Neural cell (in vitro differentiated cells): ENCODE measurements around the gene CHST11. TPM values are rescaled to one million over a fixed set of nuclear protein-coding genes. Genes with fewer than 3 reads are reported as not detected.

Experiments used
- H2AFZ ChIP-seq: fragments of 200-600, 300-800 bp; sonication (generic), shearing (Covaris generic); 2 replicates; pipeline ENCODE4 v1.6.0; 2014; ENCODE audit warnings: low read depth, mild to moderate bottlenecking, antibody characterized with exemption, low read length, moderate library complexity
- H3F3A ChIP-seq: fragments of 200-600 bp; shearing (Covaris generic); 2 replicates; pipeline ENCODE4 v1.6.1; 2016; ENCODE audit warnings: mild to moderate bottlenecking, moderate library complexity, mixed read lengths, antibody characterized with exemption, low read length; ENCODE audit not compliant: insufficient read depth, poor library complexity, severe bottlenecking
- H3K27ac ChIP-seq: fragments of 200-600, 300-800 bp; sonication (generic), shearing (Covaris generic); 2 replicates; pipeline ENCODE4 v1.5.1; 2014; ENCODE audit warnings: mild to moderate bottlenecking, low read length, moderate library complexity
- H3K27me3 ChIP-seq: fragments of 300-800, 200-600 bp; sonication (generic), shearing (Covaris generic); 2 replicates; pipeline ENCODE4 v1.6.0; 2014; ENCODE audit warnings: mild to moderate bottlenecking, low read depth, low read length, moderate library complexity; ENCODE audit not compliant: insufficient read depth
- H3K36me3 ChIP-seq: fragments of 300-800, 200-600 bp; sonication (generic), shearing (Covaris generic); 2 replicates; pipeline ENCODE4 v1.5.1; 2014; ENCODE audit warnings: mild to moderate bottlenecking, antibody characterized with exemption, low read length, moderate library complexity; ENCODE audit not compliant: insufficient read depth
- H3K4me2 ChIP-seq: fragments of 300-800, 200-600 bp; sonication (generic), shearing (Covaris generic); 2 replicates; pipeline ENCODE4 v1.6.0; 2014; ENCODE audit warnings: mild to moderate bottlenecking, low read length
- H3K4me3 ChIP-seq: fragments of 300-800, 200-600 bp; sonication (generic), shearing (Covaris generic); 2 replicates; pipeline ENCODE4 v1.5.1; 2014; ENCODE audit warnings: mild to moderate bottlenecking, low read length, moderate library complexity
- H3K79me2 ChIP-seq: fragments of 200-600 bp; shearing (Covaris generic); replicated peaks from 2 replicates; pipeline ENCODE4 v1.6.0; 2014; ENCODE audit warnings: mild to moderate bottlenecking, low read length, moderate library complexity; ENCODE audit not compliant: insufficient read depth
- H3K9ac ChIP-seq: fragments of 300-800, 200-600 bp; sonication (generic), shearing (Covaris generic); 2 replicates; pipeline ENCODE4 v1.6.1; 2016; ENCODE audit warnings: mild to moderate bottlenecking, low read length, mixed read lengths
- H3K9me2 ChIP-seq: fragments of 200-600 bp; shearing (Covaris generic); 2 replicates; pipeline ENCODE4 v1.6.1; 2016; ENCODE audit warnings: mild to moderate bottlenecking, low read length, mixed read lengths; ENCODE audit not compliant: insufficient read depth
- H3K9me3 ChIP-seq: fragments of 200-600, 300-800 bp; sonication (generic), shearing (Covaris generic); 2 replicates; pipeline ENCODE4 v1.6.1; 2016; ENCODE audit warnings: mild to moderate bottlenecking, mixed run types, low read length, moderate library complexity, mixed read lengths
- H4K20me1 ChIP-seq: fragments of 200-600 bp; shearing (Covaris generic); 2 replicates; pipeline ENCODE4 v1.6.1; 2016; ENCODE audit warnings: mild to moderate bottlenecking, mixed run types; ENCODE audit not compliant: insufficient read depth
- EP300 ChIP-seq: fragments of 450-650 bp; conservative IDR thresholded peaks from 2 replicates; pipeline ENCODE4 v1.6.1; 2014; ENCODE audit warnings: antibody characterized with exemption, mild to moderate bottlenecking, moderate library complexity; ENCODE audit not compliant: poor library complexity, severe bottlenecking
- EZH2 ChIP-seq: fragments of 200-600, 300-800 bp; shearing (Covaris generic), sonication (generic); IDR thresholded peaks from 2 replicates; pipeline ENCODE4 v1.6.1; 2014; ENCODE audit warnings: antibody characterized with exemption, low read length, borderline replicate concordance, mild to moderate bottlenecking; ENCODE audit not compliant: insufficient read depth, poor library complexity, severe bottlenecking
- MXI1 ChIP-seq: fragments of 450-650 bp; conservative IDR thresholded peaks from 2 replicates; pipeline ENCODE4 v1.6.1; 2014; ENCODE audit warnings: antibody characterized with exemption, mild to moderate bottlenecking; ENCODE audit not compliant: poor library complexity, severe bottlenecking
- POLR2AphosphoS5 ChIP-seq: IDR thresholded peaks from 2 replicates; pipeline ENCODE4 v1.6.1; 2012
- RAD21 ChIP-seq: fragments of 450-650 bp; conservative IDR thresholded peaks from 2 replicates; pipeline ENCODE4 v1.6.1; 2014; ENCODE audit warnings: antibody characterized with exemption, mild to moderate bottlenecking, moderate library complexity
- SMC3 ChIP-seq: fragments of 450-650 bp; conservative IDR thresholded peaks from 2 replicates; pipeline ENCODE4 v1.6.1; 2014; ENCODE audit warnings: antibody characterized with exemption, mild to moderate bottlenecking, moderate library complexity; ENCODE audit not compliant: poor library complexity
- TAF1 ChIP-seq: IDR thresholded peaks from 2 replicates; pipeline ENCODE4 v1.6.1; 2012; ENCODE audit warnings: low read depth
- polyA plus RNA-seq: library from polyadenylated mRNA; depleted of rRNA; stranded (reverse); fragments of >200 nt; gene quantifications from 2 replicates; pipeline ENCODE4 v1.2.3, GENCODE V29; 2014
- TF ChIP-seq, protein P1 (sequence below): fragments of 450-650 bp; IDR thresholded peaks from 2 replicates; pipeline ENCODE4 v1.5.1; 2014; ENCODE audit warnings: antibody characterized with exemption, mild to moderate bottlenecking, moderate library complexity; ENCODE audit not compliant: poor library complexity, severe bottlenecking
- TF ChIP-seq, protein P2 (sequence below): IDR thresholded peaks from 2 replicates; pipeline ENCODE4 v1.6.1; 2012; ENCODE audit warnings: borderline replicate concordance

CHST11 gene
- polyA plus RNA-seq, 1 donor from 2014 or later: 15.0 TPM

DNA sequence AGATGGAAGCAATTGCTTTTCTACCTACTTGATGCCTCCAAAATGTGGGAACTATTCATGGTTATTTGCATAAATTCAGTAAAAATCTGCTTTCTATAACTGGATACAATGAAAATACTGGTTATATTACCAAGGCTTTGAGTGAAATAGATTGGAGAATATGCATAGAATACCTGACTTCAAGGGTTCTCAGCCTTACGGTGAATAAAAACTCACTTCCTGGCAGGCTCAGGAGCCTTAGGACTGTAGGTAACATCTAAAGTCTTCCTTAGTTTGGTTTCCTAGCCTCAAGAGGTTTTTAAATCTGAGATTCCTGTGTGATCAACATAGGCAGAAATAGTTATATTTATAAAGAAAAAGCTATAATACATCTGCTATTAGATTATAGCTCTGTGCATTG lies 342.7 kb downstream of the CHST11 start:
- H3K9me3 ChIP-seq: no peaks in the 10 kb centered on the region
- no peaks in the 10 kb centered on the region for H3K36me3 ChIP-seq
- H3F3A ChIP-seq: no peaks in the 10 kb centered on the region
- H3K9ac ChIP-seq: no peak overlapping the region
- no peak overlapping the region for H3K27ac ChIP-seq
- no peaks in the 10 kb centered on the region for H3K27me3 ChIP-seq
- no peak overlapping the region for H3K4me3 ChIP-seq
- no peaks in the 10 kb centered on the region for H3K9me2 ChIP-seq
- H2AFZ ChIP-seq: no peak overlapping the region
- no peaks in the 10 kb centered on the region for H4K20me1 ChIP-seq
- H3K79me2 ChIP-seq: no peaks in the 10 kb centered on the region
- TF ChIP-seq EP300 (no peak), RAD21 (no peak), EZH2 (no peak), MXI1 (no peak), TAF1 (no peak), POLR2AphosphoS5 (no peak), SMC3 (no peak)
- TF ChIP-seq, protein P1, sequence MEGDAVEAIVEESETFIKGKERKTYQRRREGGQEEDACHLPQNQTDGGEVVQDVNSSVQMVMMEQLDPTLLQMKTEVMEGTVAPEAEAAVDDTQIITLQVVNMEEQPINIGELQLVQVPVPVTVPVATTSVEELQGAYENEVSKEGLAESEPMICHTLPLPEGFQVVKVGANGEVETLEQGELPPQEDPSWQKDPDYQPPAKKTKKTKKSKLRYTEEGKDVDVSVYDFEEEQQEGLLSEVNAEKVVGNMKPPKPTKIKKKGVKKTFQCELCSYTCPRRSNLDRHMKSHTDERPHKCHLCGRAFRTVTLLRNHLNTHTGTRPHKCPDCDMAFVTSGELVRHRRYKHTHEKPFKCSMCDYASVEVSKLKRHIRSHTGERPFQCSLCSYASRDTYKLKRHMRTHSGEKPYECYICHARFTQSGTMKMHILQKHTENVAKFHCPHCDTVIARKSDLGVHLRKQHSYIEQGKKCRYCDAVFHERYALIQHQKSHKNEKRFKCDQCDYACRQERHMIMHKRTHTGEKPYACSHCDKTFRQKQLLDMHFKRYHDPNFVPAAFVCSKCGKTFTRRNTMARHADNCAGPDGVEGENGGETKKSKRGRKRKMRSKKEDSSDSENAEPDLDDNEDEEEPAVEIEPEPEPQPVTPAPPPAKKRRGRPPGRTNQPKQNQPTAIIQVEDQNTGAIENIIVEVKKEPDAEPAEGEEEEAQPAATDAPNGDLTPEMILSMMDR: no peak
- TF ChIP-seq, protein P2, sequence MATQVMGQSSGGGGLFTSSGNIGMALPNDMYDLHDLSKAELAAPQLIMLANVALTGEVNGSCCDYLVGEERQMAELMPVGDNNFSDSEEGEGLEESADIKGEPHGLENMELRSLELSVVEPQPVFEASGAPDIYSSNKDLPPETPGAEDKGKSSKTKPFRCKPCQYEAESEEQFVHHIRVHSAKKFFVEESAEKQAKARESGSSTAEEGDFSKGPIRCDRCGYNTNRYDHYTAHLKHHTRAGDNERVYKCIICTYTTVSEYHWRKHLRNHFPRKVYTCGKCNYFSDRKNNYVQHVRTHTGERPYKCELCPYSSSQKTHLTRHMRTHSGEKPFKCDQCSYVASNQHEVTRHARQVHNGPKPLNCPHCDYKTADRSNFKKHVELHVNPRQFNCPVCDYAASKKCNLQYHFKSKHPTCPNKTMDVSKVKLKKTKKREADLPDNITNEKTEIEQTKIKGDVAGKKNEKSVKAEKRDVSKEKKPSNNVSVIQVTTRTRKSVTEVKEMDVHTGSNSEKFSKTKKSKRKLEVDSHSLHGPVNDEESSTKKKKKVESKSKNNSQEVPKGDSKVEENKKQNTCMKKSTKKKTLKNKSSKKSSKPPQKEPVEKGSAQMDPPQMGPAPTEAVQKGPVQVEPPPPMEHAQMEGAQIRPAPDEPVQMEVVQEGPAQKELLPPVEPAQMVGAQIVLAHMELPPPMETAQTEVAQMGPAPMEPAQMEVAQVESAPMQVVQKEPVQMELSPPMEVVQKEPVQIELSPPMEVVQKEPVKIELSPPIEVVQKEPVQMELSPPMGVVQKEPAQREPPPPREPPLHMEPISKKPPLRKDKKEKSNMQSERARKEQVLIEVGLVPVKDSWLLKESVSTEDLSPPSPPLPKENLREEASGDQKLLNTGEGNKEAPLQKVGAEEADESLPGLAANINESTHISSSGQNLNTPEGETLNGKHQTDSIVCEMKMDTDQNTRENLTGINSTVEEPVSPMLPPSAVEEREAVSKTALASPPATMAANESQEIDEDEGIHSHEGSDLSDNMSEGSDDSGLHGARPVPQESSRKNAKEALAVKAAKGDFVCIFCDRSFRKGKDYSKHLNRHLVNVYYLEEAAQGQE: no peak
- no peak overlapping the region for H3K4me2 ChIP-seq

DNA sequence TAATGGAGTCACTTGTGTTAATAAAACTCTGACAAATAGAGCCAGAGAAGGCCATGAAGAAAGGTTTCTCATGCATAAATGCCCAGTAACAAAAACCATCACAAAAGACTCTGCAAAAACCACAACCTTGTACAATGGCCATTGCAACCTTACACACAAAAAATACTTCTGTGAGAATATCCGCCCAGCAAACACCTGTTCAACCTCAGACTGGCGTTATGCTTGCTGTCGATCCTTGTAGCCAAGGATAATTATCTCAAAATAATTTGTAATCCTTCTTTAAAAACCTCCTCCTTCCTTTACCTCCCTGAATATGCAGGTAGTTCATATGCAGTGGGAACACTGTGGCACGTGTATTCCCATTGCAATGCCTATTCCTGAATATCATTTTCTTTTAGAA lies 344.3 kb downstream of the CHST11 start:
- H3K4me3 ChIP-seq: no peak overlapping the region
- no peaks in the 10 kb centered on the region for H3F3A ChIP-seq
- H3K9ac ChIP-seq: no peak overlapping the region
- no peak overlapping the region for H2AFZ ChIP-seq
- no peaks in the 10 kb centered on the region for H3K9me2 ChIP-seq
- no peaks in the 10 kb centered on the region for H3K36me3 ChIP-seq
- no peaks in the 10 kb centered on the region for H3K79me2 ChIP-seq
- H3K27me3 ChIP-seq: no peaks in the 10 kb centered on the region
- TF ChIP-seq TAF1 (no peak), MXI1 (no peak), EZH2 (no peak)
- TF ChIP-seq, protein P1: no peak
- no peaks in the 10 kb centered on the region for H3K9me3 ChIP-seq
- no peak overlapping the region for H3K27ac ChIP-seq
- no peak overlapping the region for H3K4me2 ChIP-seq
- no peaks in the 10 kb centered on the region for H4K20me1 ChIP-seq
